Fibroblast of skin of right quadriceps (primary cell): ENCODE measurements around the gene PTHLH.
A peak's percentile ranks its signal among the peaks of the same experiment; 100 is the strongest.

Source experiments
- DNase-seq: peaks from one replicate; pipeline ENCODE4 v3.0.0-alpha.2; 2013

Gene PTHLH

DNA sequence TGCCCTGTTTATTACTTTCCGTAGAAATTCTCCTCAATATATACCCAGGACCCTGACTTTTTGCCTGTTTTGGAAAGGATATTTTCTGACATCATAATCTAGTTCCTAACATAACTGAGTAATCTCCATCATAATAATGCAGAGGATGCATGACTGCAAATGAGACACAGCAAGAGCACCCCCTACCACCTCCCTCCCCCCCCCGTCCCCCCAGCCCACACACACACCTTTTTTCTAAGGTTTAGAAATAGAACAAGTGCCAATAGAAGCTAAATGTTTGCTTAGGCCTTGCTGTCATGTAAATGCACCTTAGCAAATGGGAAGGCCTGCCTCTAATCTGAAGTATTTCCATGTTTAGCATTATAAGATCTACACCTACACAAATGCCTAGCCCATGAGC, at the start of gene PTHLH:
Gene PTHLH, minus strand, starts transcription at position 13 of the 400 bp plus-strand sequence. CDS start 3,239 bp downstream, outside the sequence.
- no peak for DNase-seq

DNA sequence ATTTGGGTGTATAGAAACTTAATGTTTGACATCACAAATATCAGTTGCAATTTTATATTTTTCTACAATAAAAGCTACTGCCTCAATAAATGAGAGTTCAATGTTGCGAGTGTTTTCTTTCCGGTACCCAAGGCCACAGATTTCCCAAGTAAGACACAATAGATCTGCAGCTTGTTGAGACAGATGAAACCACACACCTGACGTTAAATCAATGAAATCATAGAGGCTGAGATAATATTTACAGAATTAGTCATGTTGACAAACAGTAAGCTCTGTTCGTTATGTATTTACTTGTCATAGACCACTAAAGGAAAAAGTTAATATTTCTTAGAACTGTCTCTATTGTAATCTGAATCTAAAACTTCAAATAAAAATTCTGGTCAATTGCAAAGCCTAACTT, 49.2 kb upstream of the PTHLH start:
- DNase-seq, result no peak

DNA sequence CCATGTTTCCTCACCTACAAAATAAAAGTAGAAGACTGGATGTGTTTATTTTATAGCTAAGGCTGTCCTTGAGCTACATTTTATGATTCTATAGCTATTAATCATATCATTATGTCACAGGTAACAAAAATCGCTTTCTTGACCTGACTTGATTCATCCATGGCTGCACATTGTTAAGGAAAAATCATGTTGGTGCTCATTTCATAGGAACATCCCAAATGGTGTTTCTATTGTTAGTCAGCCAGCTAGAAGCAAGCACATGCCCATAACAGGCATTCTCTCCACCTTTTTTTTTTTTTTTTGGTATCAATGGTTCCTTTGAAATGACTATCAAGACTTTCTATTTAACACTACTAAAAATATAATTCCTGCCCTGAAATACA, 45.3 kb upstream of the PTHLH start:
- no peak for DNase-seq

DNA sequence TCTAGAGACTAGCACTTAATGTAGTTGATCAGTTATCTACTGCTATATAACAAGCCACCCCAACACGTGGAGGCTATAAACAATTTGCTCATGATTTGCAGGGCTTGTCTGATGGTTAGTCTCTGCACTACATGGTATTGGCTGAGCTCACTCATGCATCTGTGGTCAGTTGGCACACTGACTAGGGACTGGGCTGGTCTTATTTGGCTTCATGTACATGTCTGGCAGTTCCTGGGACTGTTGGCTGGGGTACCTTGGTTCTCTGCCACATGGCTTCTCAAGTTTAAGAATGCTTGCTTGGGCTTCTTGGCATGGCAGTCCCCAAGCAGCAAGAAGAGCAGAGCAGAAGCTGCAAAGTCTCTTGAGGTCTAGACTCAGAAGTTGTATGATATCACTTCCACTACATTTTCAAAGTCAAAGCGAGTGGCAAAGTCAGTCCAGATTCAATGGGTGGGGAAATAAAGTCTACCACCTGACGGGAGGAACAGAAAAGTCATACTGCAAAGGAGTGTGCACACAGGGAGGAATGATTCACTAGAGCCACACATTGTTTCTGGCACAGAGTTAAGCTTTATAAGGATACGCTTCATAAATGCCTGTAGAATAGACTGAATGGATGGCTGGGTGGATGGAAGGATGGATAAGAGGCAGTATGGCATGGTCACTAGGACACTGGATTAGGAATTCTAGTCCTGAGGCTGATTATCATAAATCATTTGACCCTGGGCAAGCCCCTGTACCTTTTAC, 44.8 kb upstream of the PTHLH start:
- no peak for DNase-seq

DNA sequence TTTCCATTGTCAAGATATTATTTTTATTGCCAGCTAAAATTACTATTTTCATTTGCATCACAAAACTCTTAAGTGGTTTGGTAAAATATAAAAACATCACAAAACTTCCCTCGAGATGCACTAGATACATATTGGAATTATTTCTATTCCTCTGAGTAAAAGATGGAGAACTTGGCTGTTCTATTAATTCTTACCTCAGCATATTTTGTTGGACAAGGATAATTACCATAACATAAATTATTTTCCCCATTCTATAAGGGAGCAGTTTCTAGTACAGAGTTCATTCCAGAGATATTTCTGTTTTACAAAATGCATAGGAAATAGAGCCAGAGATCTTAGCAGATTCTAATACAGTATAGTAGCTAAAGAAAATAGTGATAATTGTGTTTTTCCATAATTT, 42.6 kb upstream of the PTHLH start:
- no peak for DNase-seq

DNA sequence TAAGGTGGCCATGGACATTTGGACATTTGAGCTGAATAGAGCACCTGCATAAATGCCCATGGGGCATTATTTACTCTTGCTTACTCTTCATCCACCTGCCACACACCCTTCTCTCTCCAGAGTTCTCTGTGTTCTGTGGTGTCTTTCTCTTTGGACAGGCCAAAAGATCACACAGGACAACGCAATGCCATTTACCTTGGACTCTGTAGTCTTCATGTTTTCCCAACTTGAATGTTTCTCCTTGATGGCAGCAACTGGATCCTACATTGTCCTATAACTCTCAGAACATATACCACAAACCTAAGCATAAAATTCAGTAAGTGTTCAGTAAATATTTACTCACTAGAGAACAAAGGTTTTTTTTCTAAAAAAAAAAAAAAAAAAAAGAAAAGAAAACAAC, 41.7 kb upstream of the PTHLH start:
- DNase-seq, result no peak

DNA sequence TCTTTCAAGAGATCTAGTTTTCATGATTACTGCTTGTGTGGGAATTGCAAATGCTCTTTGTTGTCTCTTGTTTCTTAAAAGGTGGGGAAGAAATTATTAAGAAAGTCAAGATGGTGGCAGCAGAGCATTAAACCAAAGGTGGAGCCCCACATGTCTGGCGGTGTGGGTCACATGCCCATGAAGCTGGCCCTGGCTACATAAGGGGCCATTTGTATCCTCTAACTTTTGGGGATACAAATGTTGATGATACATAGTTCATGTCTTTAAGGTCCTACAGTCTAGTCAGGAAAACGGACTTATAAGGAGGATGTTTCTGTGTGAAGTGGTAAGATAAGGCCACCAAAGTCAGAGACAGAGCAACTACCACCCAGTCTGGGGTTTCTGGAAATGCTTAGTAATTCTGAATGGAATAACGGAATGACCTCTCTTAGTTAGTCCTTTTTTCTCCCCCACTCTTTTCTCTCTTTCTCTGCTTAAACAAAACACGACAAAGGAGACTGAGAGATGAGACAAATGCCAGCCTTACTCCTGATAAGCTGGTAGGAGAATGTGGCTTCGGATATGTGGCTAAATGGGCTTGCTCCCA, 39.9 kb upstream of the PTHLH start:
- DNase-seq, result no peak

DNA sequence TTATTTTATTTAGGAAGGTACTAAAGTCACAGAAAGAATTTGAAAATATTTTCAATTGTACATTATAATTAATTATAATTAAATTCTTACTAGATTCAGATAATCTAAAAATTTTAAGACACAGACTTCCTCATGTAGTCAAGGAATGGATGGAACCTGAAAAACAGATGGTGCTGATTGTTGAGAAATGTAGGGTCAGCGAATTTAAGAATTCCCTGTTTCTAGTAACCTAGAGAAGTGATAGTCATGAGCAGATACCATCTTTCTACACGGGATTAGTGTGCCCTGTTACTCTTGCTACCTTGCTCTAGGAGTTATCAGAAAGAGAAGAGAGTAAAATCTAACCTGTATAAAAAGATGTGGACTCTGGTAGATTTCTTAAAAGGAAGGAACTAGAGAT, 37.5 kb upstream of the PTHLH start:
- DNase-seq, result no peak

DNA sequence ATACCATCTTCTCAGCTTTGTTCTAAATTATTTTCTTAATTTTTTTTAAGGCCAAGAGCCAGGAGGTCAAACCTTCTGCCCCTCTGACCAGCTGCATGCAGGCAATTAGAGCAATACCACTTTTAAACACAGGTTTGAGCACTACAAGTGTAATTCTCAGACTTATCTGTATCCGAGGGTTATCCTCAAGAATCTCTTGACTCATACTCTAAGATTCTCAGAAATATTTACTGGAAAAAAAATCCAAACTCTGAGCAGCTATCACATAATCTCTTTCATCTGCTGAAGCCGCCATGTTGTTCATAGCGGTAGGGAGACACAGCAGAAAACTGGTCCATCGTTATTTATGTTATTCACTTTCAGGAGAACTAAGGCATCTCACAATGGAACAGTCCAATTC, 27.4 kb upstream of the PTHLH start:
- DNase-seq, result peak; percentile 7

DNA sequence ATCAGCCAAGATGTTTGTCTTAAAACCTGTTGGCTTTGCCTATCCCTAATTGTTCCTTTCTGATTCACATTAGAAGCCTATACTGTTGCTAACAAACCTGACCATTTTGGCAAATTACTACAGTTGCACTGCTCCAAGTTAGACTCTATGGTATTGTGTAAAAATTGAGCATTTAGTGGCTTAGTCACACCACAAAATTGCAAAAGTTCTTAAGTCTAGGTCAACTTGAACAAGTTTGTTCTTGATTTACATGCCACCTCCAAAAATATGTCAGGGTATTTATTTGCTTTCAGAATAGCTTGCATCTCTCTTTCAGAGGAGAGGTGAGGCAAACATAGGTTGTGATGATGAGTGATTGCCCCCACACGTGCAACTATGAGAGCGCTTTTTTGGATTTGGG, 27.0 kb upstream of the PTHLH start:
- DNase-seq, result peak; percentile 48

DNA sequence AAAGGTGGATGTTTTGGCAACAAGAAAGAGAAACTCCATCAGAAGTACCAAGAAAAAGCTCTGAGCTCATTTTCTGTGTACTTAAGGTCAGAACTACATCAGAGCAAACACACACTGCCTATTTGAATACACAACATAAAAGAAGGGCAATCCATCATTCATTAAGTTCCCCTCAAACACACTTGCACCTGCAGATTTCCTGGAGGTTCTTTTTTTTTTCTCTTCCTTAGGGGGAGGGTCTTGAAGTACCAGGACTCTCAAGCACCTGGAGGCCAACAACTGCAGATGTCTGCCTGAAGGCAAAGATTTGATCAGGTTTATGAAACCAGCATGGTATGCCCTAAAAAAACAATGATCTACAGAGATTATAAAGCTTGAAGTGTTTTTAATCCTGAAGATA, 26.1 kb upstream of the PTHLH start:
- no peak for DNase-seq

DNA sequence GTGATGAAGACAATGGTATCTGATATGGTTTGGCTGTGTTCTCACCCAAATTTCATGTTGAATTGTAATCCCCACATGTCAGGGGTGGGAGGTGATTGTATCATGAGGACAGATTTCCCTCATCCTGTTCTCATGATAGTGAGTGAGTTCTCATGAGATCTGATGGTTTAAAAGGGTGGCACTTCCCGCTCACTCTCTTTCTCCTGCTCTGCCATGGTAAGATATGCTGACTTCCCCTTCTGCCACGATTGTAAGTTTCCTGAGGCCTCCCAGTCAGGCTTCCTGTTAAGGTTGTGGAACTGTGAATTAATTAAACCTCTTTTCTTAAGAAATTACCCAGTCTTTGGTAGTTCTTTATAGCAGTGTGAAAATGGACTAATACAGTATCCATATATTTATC, 25.6 kb upstream of the PTHLH start:
- DNase-seq, result no peak

DNA sequence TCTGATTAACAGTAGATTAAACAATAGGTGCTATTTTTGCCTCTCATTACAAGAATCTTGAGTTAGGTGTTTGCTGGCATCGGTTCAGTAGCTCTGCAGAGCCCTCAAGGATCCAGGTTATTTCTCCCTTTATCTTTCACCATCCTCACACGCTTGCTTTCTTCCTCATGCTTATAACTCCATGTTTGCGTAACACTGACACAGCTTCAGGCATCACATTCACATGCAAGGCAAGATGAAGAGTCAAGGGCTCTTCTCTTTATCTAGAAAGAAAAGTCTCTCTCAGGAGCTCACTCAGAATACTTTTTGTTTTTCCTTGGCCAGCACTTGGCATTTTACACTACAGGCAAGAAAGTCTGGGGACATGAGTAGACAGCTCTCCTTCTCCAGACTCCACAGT, 24.2 kb upstream of the PTHLH start:
- no peak for DNase-seq

DNA sequence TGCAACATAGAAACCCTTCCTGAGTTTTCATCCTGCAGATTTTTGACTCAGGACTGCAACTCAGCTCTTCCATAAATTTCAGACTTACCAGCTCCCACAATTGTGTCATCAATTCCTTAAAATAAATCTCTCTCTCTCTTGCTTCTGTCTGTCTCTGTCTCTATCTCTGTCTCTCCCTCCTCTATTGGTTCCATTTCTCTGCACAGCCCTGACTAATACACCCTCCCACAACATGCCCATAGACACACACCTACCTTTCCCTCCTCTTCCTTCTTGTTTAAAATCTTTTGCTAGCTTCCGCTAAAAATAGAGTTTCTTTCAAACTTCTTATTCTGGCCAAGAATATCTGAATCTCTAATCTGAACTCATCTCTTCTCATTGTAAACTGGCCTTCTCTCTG, 22.9 kb upstream of the PTHLH start:
- no peak for DNase-seq

DNA sequence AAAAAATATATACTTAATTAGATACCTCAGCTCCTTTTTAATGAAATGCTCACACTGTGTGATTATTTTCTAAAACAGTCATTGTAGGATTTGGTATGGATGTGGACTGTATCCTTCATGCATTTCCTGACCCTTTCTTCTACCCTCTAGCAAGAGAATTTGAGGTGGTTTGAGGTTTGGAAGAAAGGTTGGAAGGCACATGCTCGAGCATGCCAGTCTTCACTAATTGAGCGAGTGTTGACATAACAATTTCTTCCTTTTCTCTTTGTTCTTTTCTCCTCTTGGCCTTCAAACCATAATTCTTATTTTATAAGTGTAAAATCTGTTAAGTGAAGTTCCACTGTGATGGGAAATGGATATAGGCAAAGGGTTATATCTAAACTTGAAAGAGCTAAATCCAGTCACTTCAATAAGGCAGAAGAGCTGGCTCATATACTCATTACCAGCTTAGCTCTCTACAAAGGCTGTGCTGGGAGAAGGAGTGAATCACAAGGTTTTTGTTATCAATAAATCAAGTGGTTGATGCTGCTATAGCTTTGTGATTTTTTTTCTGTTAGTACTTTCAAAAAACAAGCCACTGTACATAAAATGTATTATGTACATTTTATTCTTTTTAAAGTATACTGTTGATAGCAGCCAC, 16.2 kb upstream of the PTHLH start:
- DNase-seq, result no peak

DNA sequence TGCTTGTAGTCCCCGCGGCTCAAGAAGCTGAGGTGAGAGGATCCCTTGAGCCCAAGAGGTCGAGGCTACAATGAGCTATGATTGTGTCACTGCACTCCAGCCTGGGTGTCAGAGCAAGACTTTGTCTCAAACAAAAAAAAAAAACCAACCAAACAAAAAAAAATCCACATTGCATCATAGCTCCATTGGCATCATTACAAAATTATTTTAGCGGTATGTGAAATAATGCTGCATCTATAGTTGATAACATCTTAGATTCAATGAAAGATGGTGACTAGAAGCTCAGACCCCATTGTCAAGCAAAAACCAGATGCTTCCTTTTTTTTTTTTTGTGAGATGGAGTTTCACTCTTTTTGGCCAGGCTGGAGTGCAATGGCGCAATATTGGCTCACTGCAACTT, 14.8 kb upstream of the PTHLH start:
- DNase-seq, result no peak

DNA sequence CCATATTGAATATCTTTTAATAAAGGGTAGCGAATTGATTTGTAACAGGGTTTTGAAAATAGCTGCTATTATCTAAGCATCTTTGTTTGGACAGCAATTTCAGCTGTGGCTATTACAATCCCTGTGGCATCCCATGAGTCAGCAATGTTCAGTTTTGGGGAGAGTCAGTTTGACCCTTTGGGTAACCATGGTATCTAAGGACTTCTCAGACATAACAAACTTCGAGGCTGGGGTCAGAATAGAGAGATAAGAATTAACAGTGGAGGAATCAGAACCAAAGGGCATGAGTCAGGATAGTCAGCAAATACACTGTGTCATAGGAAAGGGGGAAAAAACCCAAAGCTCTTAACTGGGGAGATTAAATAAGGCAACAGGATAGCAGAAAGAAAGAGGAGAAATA, 11.7 kb upstream of the PTHLH start:
- DNase-seq, result peak; percentile 66

DNA sequence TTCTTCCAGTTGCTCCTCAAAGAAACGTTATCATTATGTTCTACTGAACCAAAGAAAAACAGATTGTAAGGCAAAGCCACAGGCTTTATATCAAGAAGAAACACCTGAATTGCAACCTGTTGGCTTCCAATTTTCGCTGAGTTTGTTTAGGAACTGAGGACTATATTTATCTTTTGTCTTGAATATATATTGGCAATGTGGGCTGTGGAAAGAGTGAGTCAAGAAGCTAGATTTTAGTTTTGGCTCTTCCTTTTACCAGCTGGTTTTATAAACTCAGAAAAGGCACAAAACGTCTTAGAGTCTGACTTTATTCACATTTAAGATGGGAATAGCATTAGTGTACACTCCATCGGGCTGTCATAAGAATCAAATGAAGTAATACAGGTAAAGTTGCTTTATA, 10.4 kb upstream of the PTHLH start:
- no peak for DNase-seq

DNA sequence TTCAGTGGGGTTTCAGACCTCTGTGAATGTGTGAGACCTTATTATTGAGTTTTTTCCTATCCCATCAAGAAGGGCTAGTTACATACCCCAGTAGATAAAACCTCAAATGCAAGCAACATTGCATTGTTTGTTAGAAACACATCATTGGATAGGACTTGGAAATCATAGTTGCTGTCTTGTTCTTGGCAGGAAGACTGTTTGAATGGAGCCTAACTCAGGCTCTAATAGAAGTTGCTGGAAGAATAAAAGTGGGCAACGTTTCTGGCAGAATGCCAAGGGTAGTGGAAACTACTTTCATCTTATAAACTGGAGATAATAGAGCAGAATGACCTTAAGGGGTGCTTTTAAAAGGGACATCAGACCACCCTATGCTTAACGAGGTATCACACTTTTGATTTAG, 9.9 kb upstream of the PTHLH start:
- DNase-seq, result peak; percentile 7

DNA sequence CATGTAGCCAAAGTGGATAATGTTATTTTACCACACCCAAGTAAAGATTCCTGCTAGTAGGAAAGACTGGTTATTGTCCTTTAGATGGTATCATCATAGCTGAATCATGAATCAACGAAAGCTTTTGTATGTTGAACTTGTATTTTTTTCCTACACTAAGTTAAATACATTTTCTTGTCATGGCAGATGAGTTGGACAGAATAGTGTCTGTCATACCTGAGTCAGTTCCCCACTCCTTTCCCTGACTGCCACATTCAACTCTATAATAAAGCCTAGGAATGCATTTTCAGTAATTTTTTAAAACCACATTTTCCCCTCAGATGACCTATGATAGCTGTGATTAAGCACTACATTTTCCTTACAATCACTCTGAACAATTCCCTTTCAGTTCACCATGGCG, 9.3 kb upstream of the PTHLH start:
- DNase-seq, result peak; percentile 70

DNA sequence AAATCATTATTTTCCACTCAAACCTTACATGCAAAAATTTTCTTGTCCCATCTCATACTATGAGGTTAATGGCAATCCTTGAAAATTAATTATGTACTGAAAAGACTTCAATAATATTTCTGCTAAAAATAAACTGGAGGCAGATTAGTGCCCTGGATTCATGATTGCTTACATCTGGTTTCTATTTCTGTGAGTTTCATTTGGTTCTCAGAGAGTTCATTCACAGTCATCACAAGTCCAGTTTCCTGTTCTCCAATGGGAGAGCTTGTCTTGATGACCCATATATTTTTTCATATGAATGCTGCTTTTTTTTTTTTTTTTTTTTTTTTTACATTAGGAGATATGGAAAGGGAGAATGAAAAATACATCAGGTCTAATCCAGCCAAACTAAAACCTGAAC, 6.6 kb upstream of the PTHLH start:
- peak; percentile 37 for DNase-seq

DNA sequence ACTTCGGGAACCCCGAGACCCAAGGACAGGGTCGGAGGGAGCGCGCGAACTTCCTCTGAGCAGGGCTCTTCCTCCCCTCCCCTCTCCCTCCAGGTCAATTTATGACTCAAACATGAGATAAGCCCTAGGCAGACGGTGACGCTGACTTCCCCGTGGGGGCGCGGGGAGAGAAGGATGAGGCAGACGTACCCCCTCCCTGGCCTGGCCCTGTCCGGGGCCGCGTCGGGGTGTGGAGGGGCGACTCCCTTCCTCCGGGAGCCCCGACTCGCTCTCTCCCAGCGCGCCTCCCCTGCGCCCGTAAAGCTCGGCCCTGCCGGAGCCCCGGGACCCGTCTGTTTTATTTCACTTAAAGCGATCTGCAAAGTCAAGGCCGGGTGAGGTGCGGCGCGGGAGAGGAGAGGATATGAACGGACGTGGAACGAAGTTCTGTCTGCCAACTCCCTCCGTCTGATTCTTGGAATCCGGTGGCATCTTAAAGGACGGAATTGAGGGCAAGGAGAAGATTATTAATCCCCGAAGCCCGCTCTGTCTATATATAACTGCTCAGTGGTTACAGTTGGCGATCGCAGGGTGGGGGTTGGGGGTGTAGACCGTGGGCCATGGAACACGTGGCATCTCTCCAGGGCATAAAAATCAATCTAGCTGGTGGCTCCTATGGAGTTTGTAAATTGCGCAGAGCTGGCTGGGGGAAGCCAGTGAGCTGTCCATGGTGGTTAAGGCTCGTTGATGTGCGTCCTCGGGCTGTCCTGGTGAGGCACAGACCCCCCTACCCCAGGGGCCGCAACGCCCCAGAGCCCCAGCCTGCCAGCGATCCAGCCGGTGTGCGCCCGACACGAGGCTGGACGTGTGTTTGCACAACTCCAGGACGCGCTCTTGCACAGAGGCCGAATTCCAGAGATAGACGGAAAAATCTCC, 2.9 kb upstream of the PTHLH start:
- peak; percentile 65 for DNase-seq

DNA sequence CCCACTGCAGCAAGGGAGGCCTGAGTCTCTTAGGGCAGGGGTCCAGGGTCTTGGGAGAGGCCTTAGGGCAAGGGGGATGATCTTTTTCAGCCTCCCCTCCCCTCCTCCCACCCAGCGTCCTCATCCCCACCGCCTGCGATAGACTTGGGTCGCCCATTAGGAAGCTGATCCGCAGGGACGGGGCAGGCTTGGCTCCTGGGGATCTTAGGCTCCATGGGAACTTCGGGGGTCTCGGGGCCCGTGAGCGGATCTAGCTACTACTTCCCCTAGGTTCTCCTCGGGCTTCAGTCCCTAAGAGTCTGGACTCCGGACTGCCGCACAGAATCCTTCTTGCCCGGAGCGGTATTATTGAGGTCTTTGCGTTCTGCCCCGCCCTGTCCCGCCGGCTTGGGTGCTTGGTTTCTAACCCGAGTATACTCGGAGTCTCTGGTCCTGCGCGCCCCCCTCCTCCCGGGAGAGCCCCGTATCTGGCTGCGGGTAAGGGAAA, 2.2 kb upstream of the PTHLH start:
- DNase-seq, result no peak
